NCI-H146 treated with DMSO at 0.1 percent for 48 hours (cell line): ENCODE data around the gene CAPN13.
A peak's percentile ranks its signal among the peaks of the same experiment; 100 is the strongest.
"Not testable (repeated sequence)": the region's sequence is repeated elsewhere in the genome, so short reads cannot be mapped to it uniquely, and the experiment has no call there.

Experiments
- DNase-seq: peaks from one replicate; lab custom pipeline; 2025; ENCODE audit not compliant: unreplicated experiment; lab: John Stamatoyannopoulos, UW

The CAPN13 gene

GRCh38 chr2:30705711-30706533 is 101.3 kb downstream of the CAPN13 start:
- no peak for DNase-seq

GRCh38 chr2:30705056-30705455 is 102.2 kb downstream of the CAPN13 start:
- no peak for DNase-seq

GRCh38 chr2:30704309-30705020 is 102.8 kb downstream of the CAPN13 start:
- DNase-seq: no peak

- no peak for DNase-seq
Observed at GRCh38 chr2:30702694-30703093, 104.6 kb downstream of the CAPN13 start.

- no peak for DNase-seq
Observed at GRCh38 chr2:30701782-30702181, 105.5 kb downstream of the CAPN13 start.

GRCh38 chr2:30697242-30698103 is 109.8 kb downstream of the CAPN13 start:
- not testable (repeated sequence) for DNase-seq

- no peak for DNase-seq
Observed at GRCh38 chr2:30695749-30696148, 111.5 kb downstream of the CAPN13 start.

- peak; percentile 23 for DNase-seq
Observed at GRCh38 chr2:30694286-30695055, 112.8 kb downstream of the CAPN13 start.

GRCh38 chr2:30693821-30694281 is 113.4 kb downstream of the CAPN13 start:
- no peak for DNase-seq

- DNase-seq: no peak
Observed at GRCh38 chr2:30692829-30693275, 114.4 kb downstream of the CAPN13 start.

- no peak for DNase-seq
Observed at GRCh38 chr2:30691948-30692828, 115.1 kb downstream of the CAPN13 start.

GRCh38 chr2:30691091-30691947 is 115.9 kb downstream of the CAPN13 start:
- no peak for DNase-seq

GRCh38 chr2:30690126-30690561 is 117.1 kb downstream of the CAPN13 start:
- no peak for DNase-seq

GRCh38 chr2:30689496-30690125 is 117.6 kb downstream of the CAPN13 start:
- DNase-seq: no peak

GRCh38 chr2:30688956-30689401 is 118.3 kb downstream of the CAPN13 start:
- peak; percentile 42 for DNase-seq

- DNase-seq: peak; percentile 39
Observed at GRCh38 chr2:30686669-30687068, 120.6 kb downstream of the CAPN13 start.

GRCh38 chr2:30686000-30686399 is 121.2 kb downstream of the CAPN13 start:
- peak; percentile 69 for DNase-seq

GRCh38 chr2:30684996-30685395 is 122.2 kb downstream of the CAPN13 start:
- no peak for DNase-seq
